A549 (cell line): ENCODE data around the gene ISOC1. TPM values are rescaled to one million over a fixed set of nuclear protein-coding genes. Genes with fewer than 3 reads are reported as not detected.

ENCODE experiments used
- ATAC-seq, 2 experiments: fragments of 200-7000 bp in 1 of 2; fragments of >200 bp in 1 of 2; cut with Nextera tagmentation in 1 of 2; cut with Tn5 transposase in 1 of 2; 3 replicates each; pipeline versions ENCODE4 v1.8.0 to v1.9.1; 2018 to 2020; ENCODE audit warnings: mild to moderate bottlenecking in 1 of 2, moderate library complexity in 1 of 2
- CTCF ChIA-PET: fragments of 300-600 bp; sonication (Branson Sonifier 250); formaldehyde crosslinking; extraction: SDS; loops from one replicate; lab custom pipeline; 2021; ENCODE audit warnings: antibody characterized with exemption, inconsistent platforms; lab: Yijun Ruan, JAX
- POLR2A ChIA-PET: fragments of 350-600 bp; formaldehyde crosslinking; extraction: SDS; loops from one replicate; lab custom pipeline; 2021; ENCODE audit warnings: antibody characterized with exemption, inconsistent platforms; lab: Yijun Ruan, JAX
- DNase-seq, 2 experiments: peaks; one replicate each; pipeline versions ENCODE4 v3.0.0 to v3.0.0-alpha.2; 2011 to 2016; ENCODE audit warnings: low read depth in 1 of 2, low spot score in 1 of 2
- FAIRE-seq: peaks from 2 replicates; lab custom pipeline; 2011; peaks lifted over from hg19 to GRCh38; lab: Jason Lieb, UNC
- H3K27ac ChIP-seq, 2 experiments: fragments of >200 bp; sonication (Bioruptor Twin); formaldehyde crosslinking; 3 replicates each; pipeline ENCODE4 v1.5.1; 2016 to 2017
- H3K4me1 ChIP-seq: fragments of >200 bp; sonication (Bioruptor Twin); formaldehyde crosslinking; 3 replicates; pipeline ENCODE4 v1.6.1; 2016
- H3K4me2 ChIP-seq: fragments of >200 bp; sonication (Bioruptor Twin); formaldehyde crosslinking; 3 replicates; pipeline ENCODE4 v1.6.1; 2016
- H3K4me3 ChIP-seq: fragments of >200 bp; sonication (Bioruptor Twin); formaldehyde crosslinking; 3 replicates; pipeline ENCODE4 v1.5.1; 2016
- H3K9me3 ChIP-seq: fragments of >200 bp; sonication (Bioruptor Twin); formaldehyde crosslinking; 3 replicates; pipeline ENCODE4 v1.6.1; 2016
- CBX2 ChIP-seq: fragments of 200-600 bp; sonication (generic); IDR thresholded peaks from 2 replicates; pipeline ENCODE4 v1.6.1; 2016; ENCODE audit warnings: low read depth, mild to moderate bottlenecking, borderline replicate concordance
- CBX8 ChIP-seq: fragments of 200-600 bp; sonication (generic); IDR thresholded peaks from 2 replicates; pipeline ENCODE4 v1.6.1; 2016
- E2F6 ChIP-seq: IDR thresholded peaks from 2 replicates; pipeline ENCODE4 v1.6.1; 2012; ENCODE audit warnings: low read depth, borderline replicate concordance
- EHMT2 ChIP-seq: fragments of 200-600 bp; sonication (generic); IDR thresholded peaks from 2 replicates; pipeline ENCODE4 v1.6.1; 2016; ENCODE audit warnings: antibody characterized with exemption, low read depth, mild to moderate bottlenecking, moderate library complexity
- FOSB ChIP-seq: fragments of 250-450 bp; sonication (Bioruptor Pico); IDR thresholded peaks from 2 replicates; pipeline ENCODE4 v1.5.0; 2020; ENCODE audit warnings: mild to moderate bottlenecking, moderate library complexity
- FOSL2 ChIP-seq, 2 experiments: fragments of 450-650 bp in 1 of 2; fragments of >200 bp in 1 of 2; sonication (Bioruptor Twin) in 1 of 2; formaldehyde crosslinking; IDR thresholded peaks; 2 replicates each; pipeline versions ENCODE4 v1.5.0 to v1.6.1; 2016 to 2020; ENCODE audit warnings: mild to moderate bottlenecking in 1 of 2, moderate library complexity in 1 of 2
- GATA3 ChIP-seq: IDR thresholded peaks from 2 replicates; pipeline ENCODE4 v1.6.1; 2012; ENCODE audit warnings: borderline replicate concordance
- HEYL ChIP-seq: fragments of 250-450 bp; sonication (Bioruptor Pico); IDR thresholded peaks from 2 replicates; pipeline ENCODE4 v1.8.0; 2021; ENCODE audit warnings: mild to moderate bottlenecking, moderate library complexity
- HOXA7 ChIP-seq: fragments of 250-450 bp; sonication (Bioruptor Pico); IDR thresholded peaks from 2 replicates; pipeline ENCODE4 v1.5.0; 2020; ENCODE audit warnings: mild to moderate bottlenecking, moderate library complexity
- JUNB ChIP-seq: fragments of >200 bp; sonication (Bioruptor Twin); formaldehyde crosslinking; IDR thresholded peaks from 2 replicates; pipeline ENCODE4 v1.6.1; 2016
- MAX ChIP-seq: IDR thresholded peaks from 2 replicates; pipeline ENCODE4 v1.6.1; 2012
- MYC ChIP-seq: IDR thresholded peaks from 2 replicates; pipeline ENCODE4 v1.6.1; 2012; ENCODE audit warnings: mild to moderate bottlenecking, inconsistent platforms, low read length, improper control_type of control experiment, borderline replicate concordance
- NFE2L2 ChIP-seq: fragments of 150-350 bp; conservative IDR thresholded peaks from 2 replicates; pipeline ENCODE4 v1.6.1; 2014; ENCODE audit warnings: low read length
- NPAS2 ChIP-seq: fragments of 250-450 bp; sonication (Bioruptor Pico); IDR thresholded peaks from 2 replicates; pipeline ENCODE4 v1.8.0; 2022; ENCODE audit warnings: mild to moderate bottlenecking, moderate library complexity, borderline replicate concordance
- NR3C1 ChIP-seq: fragments of >200 bp; sonication (Bioruptor Twin); formaldehyde crosslinking; IDR thresholded peaks from 3 replicates; pipeline ENCODE4 v1.6.1; 2017
- RAD21 ChIP-seq, 2 experiments: fragments of >200 bp in 1 of 2; sonication (Bioruptor Twin) in 1 of 2; formaldehyde crosslinking in 1 of 2; IDR thresholded peaks in 1 of 2; conservative IDR thresholded peaks in 1 of 2; 2 replicates in 1 of 2; 3 replicates in 1 of 2; pipeline ENCODE4 v1.6.1; 2012 to 2018; ENCODE audit warnings: inconsistent platforms in 1 of 2
- RFX5 ChIP-seq: fragments of 450-650 bp; IDR thresholded peaks from 2 replicates; pipeline ENCODE4 v1.7.1; 2014; ENCODE audit warnings: antibody characterized with exemption, mild to moderate bottlenecking, moderate library complexity
- RNF2 ChIP-seq: fragments of 200-600 bp; sonication (generic); IDR thresholded peaks from 2 replicates; pipeline ENCODE4 v1.6.1; 2016; ENCODE audit warnings: low read depth, mild to moderate bottlenecking, antibody characterized with exemption, moderate library complexity, borderline replicate concordance
- SMC3 ChIP-seq: fragments of >200 bp; sonication (Bioruptor Twin); formaldehyde crosslinking; IDR thresholded peaks from 3 replicates; pipeline ENCODE4 v1.6.1; 2018; ENCODE audit warnings: inconsistent platforms
- TFCP2L1 ChIP-seq: fragments of 250-450 bp; sonication (Bioruptor Pico); IDR thresholded peaks from 2 replicates; pipeline ENCODE4 v1.5.0; 2021; ENCODE audit warnings: mild to moderate bottlenecking
- TP53 ChIP-seq: fragments of 250-450 bp; sonication (Bioruptor Pico); IDR thresholded peaks from 2 replicates; pipeline ENCODE4 v1.5.0; 2021; ENCODE audit warnings: mild to moderate bottlenecking, moderate library complexity
- USF2 ChIP-seq: fragments of 450-650 bp; IDR thresholded peaks from 2 replicates; pipeline ENCODE4 v1.6.1; 2014; ENCODE audit warnings: antibody characterized with exemption
- ZC3H11A ChIP-seq: fragments of 450-650 bp; IDR thresholded peaks from 2 replicates; pipeline ENCODE4 v1.6.1; 2014; ENCODE audit warnings: antibody characterized with exemption, mild to moderate bottlenecking
- ZFP36 ChIP-seq: fragments of 450-650 bp; IDR thresholded peaks from 2 replicates; pipeline ENCODE4 v1.6.1; 2014; ENCODE audit warnings: borderline replicate concordance; ENCODE audit not compliant: partially characterized antibody
- WGBS: methylation state at CpG from one replicate; pipeline ENCODE4 v1.1.6; 2017; ENCODE audit errors: missing lambda C conversion rate; 5-methylcytosine and 5-hydroxymethylcytosine counted together
- polyA plus RNA-seq, 4 experiments: library from polyadenylated mRNA; depleted of rRNA in 3 of 4; stranded (reverse); fragments of >200 nt; fragmentation: RNase III in 1 of 4; extraction: RNeasy Plus Mini Kit Qiagen cat#74134 plus additional on column Dnase treatment in 1 of 4; gene quantifications; 2 replicates in 3 of 4; 3 replicates in 1 of 4; pipeline ENCODE4 v1.2.3, GENCODE V29; 2011 to 2017
- TF ChIP-seq, protein P1 (sequence below): fragments of >200 bp; sonication (Bioruptor Twin); formaldehyde crosslinking; IDR thresholded peaks from 3 replicates; pipeline ENCODE4 v1.6.1; 2016

Gene ISOC1
- polyA plus RNA-seq, 2 of the 4 experiments (the other 2 are of a cell fraction) = 17.3 to 31.6 TPM

GRCh38 chr5:129097498-129098296, 3.1 kb downstream of the ISOC1 start:
- Histone ChIP-seq H3K4me1 (peaks cover 5% of the 10 kb centered on the region; the same call in 2 of the 3 replicates), H3K4me2 (no peak overlapping the region), H3K4me3 (no peak overlapping the region), H3K9me3 (no peaks in the 10 kb centered on the region), H3K27ac (no peak overlapping the region)
- no peak for ATAC-seq
- WGBS = 93% methylated on average over 11 of the region's 11 CpGs
- ChIA-PET POLR2A (no interaction called here), CTCF (no interaction called here)
- DNase-seq = no peak
- TF ChIP-seq FOSB (CRISPR knock-in tag) (no peak), CBX8 (no peak), HOXA7 (no peak), RFX5 (no peak), E2F6 (no peak), NFE2L2 (no peak), RAD21 (conservative IDR thresholded peaks at IDR 0.05 in 1 of 2, IDR thresholded peaks at IDR 0.05 in 1 of 2) (no peak), CBX2 (no peak), FOSL2 (IDR thresholded peaks at IDR 0.05) (no peak), FOSL2 (CRISPR knock-in tag; IDR thresholded peaks at IDR 0.05) (no peak), ZFP36 (no peak), HEYL (CRISPR knock-in tag) (no peak), EHMT2 (no peak), SMC3 (no peak), TFCP2L1 (no peak), GATA3 (no peak), MYC (no peak), MAX (no peak)
- TF ChIP-seq, protein P1, sequence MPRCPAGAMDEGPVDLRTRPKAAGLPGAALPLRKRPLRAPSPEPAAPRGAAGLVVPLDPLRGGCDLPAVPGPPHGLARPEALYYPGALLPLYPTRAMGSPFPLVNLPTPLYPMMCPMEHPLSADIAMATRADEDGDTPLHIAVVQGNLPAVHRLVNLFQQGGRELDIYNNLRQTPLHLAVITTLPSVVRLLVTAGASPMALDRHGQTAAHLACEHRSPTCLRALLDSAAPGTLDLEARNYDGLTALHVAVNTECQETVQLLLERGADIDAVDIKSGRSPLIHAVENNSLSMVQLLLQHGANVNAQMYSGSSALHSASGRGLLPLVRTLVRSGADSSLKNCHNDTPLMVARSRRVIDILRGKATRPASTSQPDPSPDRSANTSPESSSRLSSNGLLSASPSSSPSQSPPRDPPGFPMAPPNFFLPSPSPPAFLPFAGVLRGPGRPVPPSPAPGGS = no peak
- no peak for FAIRE-seq

DNA sequence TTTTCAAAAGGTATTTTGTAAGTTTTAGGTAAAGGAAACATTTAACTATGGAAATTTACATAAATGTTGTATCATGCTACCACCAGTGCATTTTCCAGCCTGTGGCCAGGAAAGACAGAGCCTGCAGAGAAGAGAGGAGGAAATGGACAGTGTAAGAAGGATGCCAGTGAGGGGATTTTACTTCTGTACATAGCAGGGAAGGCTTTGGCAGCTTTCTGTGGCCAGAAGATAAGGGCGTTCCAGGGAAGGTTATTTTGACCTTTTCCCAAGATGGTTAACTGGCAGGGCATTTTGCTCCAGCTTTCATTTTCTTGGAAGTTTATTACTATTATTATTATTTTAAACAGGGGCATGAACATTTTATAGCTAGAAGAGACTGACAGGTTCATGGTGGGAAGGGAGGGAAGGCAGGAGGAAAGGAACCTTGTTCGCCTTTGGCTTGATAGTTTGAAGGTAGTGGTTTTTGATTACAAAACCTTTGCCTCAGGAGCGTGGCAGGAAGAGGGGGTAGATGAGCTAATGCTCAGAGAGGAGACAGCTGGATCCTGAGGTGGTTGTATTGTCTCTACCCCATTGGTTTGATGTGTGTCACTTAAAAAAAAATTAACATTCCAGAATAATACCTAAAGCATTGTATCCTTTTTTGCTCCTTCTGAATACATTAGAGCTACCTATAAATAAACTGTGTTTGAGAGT, 4.1 kb downstream of the ISOC1 start:
- CTCF ChIA-PET = interaction anchor here (1.0 kb wide), 1 partner anchor 28 kb away, joined by 6 read pairs; no protein-coding TSS in a partner anchor

More for the DNA sequence above, 4.1 kb downstream of the ISOC1 start:
- WGBS = 94% methylated on average over 3 of the region's 3 CpGs
- no peak overlapping the region for H3K4me2 ChIP-seq
- peaks cover 5% of the 10 kb centered on the region; the same call in 2 of the 3 replicates for H3K4me1 ChIP-seq
- TF ChIP-seq NR3C1 = no peak
- TF ChIP-seq USF2 = no peak
- TF ChIP-seq TFCP2L1 = no peak
- no peak for TF ChIP-seq E2F6
- no peak for TF ChIP-seq TP53 (CRISPR knock-in tag)
- TF ChIP-seq RNF2 = no peak
- no peak for TF ChIP-seq ZC3H11A
- TF ChIP-seq NPAS2 (CRISPR knock-in tag) = no peak
- no peak for TF ChIP-seq NFE2L2
- TF ChIP-seq HEYL (CRISPR knock-in tag) = no peak
- TF ChIP-seq JUNB = no peak
- POLR2A ChIA-PET = no interaction called here
- FAIRE-seq (no peak), ATAC-seq (no peak), DNase-seq (no peak)
- no peak overlapping the region for H3K27ac ChIP-seq
- no peaks in the 10 kb centered on the region for H3K9me3 ChIP-seq
- no peak overlapping the region for H3K4me3 ChIP-seq
